HCT116 (cell line): ENCODE measurements around the gene GGA1. TPM values are rescaled to one million over a fixed set of nuclear protein-coding genes. Genes with fewer than 3 reads are reported as not detected.

Source experiments
- ATAC-seq: fragments of 200-7000 bp; cut with Tn5 transposase; 2 replicates; pipeline ENCODE4 v1.9.1; 2020; ENCODE audit warnings: mild to moderate bottlenecking, moderate library complexity
- BruUV-seq: library from RNA; stranded (reverse); fragments of 400-500 nt; replicated peaks from 2 replicates; lab custom pipeline; 2021; lab: Mats Ljungman, UMichigan
- CTCF ChIA-PET: fragments of 300-600 bp; sonication (Branson Sonifier 250); formaldehyde crosslinking; loops from one replicate; lab custom pipeline; 2021; ENCODE audit warnings: antibody characterized with exemption; lab: Charles Lee
- POLR2A ChIA-PET: fragments of 300-600, 350-600 bp; sonication (Branson Sonifier 250); formaldehyde crosslinking; loops from one replicate; lab custom pipeline; 2021; ENCODE audit warnings: antibody characterized with exemption; lab: Charles Lee
- RAD21 ChIA-PET, 2 experiments: fragments of 300-600 bp; sonication (Branson Sonifier 250); formaldehyde crosslinking; loops; one replicate each; lab custom pipeline; 2023; ENCODE audit warnings: low total read pairs in 2 of 2; ENCODE audit not compliant: uncharacterized antibody in 2 of 2, unreplicated experiment in 2 of 2, low non-redundant PET in 1 of 2; lab: Charles Lee
- DNase-seq: peaks from one replicate; pipeline ENCODE4 v3.0.0-alpha.2; 2010; ENCODE audit warnings: low read depth, low spot score
- H2AFZ ChIP-seq: fragments of 200-600 bp; shearing (Covaris generic), sonication (generic); 2 replicates; pipeline ENCODE4 v1.6.1; 2017; ENCODE audit warnings: low read depth, mixed run types, mixed read lengths, antibody characterized with exemption, low read length; ENCODE audit not compliant: poor library complexity, severe bottlenecking
- H3K27ac ChIP-seq: 2 replicates; pipeline ENCODE4 v1.5.1; 2012; ENCODE audit warnings: low read depth, low read length
- H3K27me3 ChIP-seq: fragments of 200-600 bp; sonication (generic); 2 replicates; pipeline ENCODE4 v1.6.1; 2016; ENCODE audit warnings: mixed run types, low read length, mixed read lengths; ENCODE audit not compliant: insufficient read depth
- H3K36me3 ChIP-seq, 2 experiments: fragments of 200-500 bp in 1 of 2; fragments of 200-600 bp in 1 of 2; sonication (Bioruptor generic) in 1 of 2; sonication (generic) in 1 of 2; 2 replicates each; pipeline versions ENCODE4 v1.5.1 to v1.6.1; 2014 to 2016; ENCODE audit warnings: low read length in 2 of 2, inconsistent platforms in 1 of 2, mixed read lengths in 1 of 2, mixed run types in 1 of 2; ENCODE audit not compliant: insufficient read depth in 2 of 2, control insufficient read depth in 1 of 2
- H3K4me1 ChIP-seq, 2 experiments: fragments of 200-600 bp in 1 of 2; sonication (generic) in 1 of 2; 2 replicates each; pipeline versions ENCODE4 v1.5.1 to v1.6.1; 2012 to 2017; ENCODE audit warnings: low read length in 2 of 2, inconsistent platforms in 1 of 2, mild to moderate bottlenecking in 1 of 2, mixed read lengths in 1 of 2, mixed run types in 1 of 2, moderate library complexity in 1 of 2; ENCODE audit not compliant: insufficient read depth in 2 of 2, control insufficient read depth in 1 of 2
- H3K4me2 ChIP-seq: fragments of 200-600 bp; sonication (generic); 2 replicates; pipeline ENCODE4 v1.6.1; 2017; ENCODE audit warnings: mixed run types, low read length, mixed read lengths
- H3K4me3 ChIP-seq, 2 experiments: fragments of 200-600 bp in 1 of 2; sonication (generic) in 1 of 2; replicated peaks in 1 of 2; 2 replicates each; pipeline ENCODE4 v1.5.1; 2011 to 2016; ENCODE audit warnings: low read length in 2 of 2, control low read depth in 1 of 2, low read depth in 1 of 2, mild to moderate bottlenecking in 1 of 2, mixed read lengths in 1 of 2, mixed run types in 1 of 2
- H3K79me2 ChIP-seq: fragments of 200-600 bp; sonication (generic); 2 replicates; pipeline ENCODE4 v1.6.1; 2017; ENCODE audit warnings: mild to moderate bottlenecking, mixed run types, low read length, moderate library complexity, mixed read lengths; ENCODE audit not compliant: insufficient read depth
- H3K9ac ChIP-seq: fragments of 200-600 bp; sonication (generic); 2 replicates; pipeline ENCODE4 v1.6.1; 2016; ENCODE audit warnings: low read length, mixed read lengths
- H3K9me2 ChIP-seq: fragments of 200-600 bp; sonication (generic), shearing (Covaris generic); 2 replicates; pipeline ENCODE4 v1.6.1; 2017; ENCODE audit warnings: mixed run types, mild to moderate bottlenecking, moderate library complexity; ENCODE audit not compliant: insufficient read depth
- H3K9me3 ChIP-seq, 2 experiments: fragments of 200-500 bp in 1 of 2; fragments of 200-600 bp in 1 of 2; sonication (Bioruptor generic) in 1 of 2; sonication (generic) in 1 of 2; 2 replicates each; pipeline ENCODE4 v1.6.1; 2014 to 2017; ENCODE audit warnings: low read length in 2 of 2, mixed read lengths in 2 of 2, inconsistent platforms in 1 of 2, low read depth in 1 of 2, mild to moderate bottlenecking in 1 of 2, mixed run types in 1 of 2, moderate library complexity in 1 of 2; ENCODE audit not compliant: control insufficient read depth in 1 of 2, insufficient read depth in 1 of 2
- H4K20me1 ChIP-seq: fragments of 200-600 bp; sonication (generic), shearing (Covaris generic); 2 replicates; pipeline ENCODE4 v1.6.1; 2017; ENCODE audit warnings: mixed run types, mild to moderate bottlenecking, moderate library complexity; ENCODE audit not compliant: insufficient read depth
- EGR1 ChIP-seq: IDR thresholded peaks from 2 replicates; pipeline ENCODE4 v1.6.1; 2012; ENCODE audit warnings: low read depth
- EZH2phosphoT487 ChIP-seq: fragments of 200-600 bp; IDR thresholded peaks from 2 replicates; pipeline ENCODE4 v1.6.1; 2018; ENCODE audit warnings: antibody characterized with exemption, borderline replicate concordance
- FOSL1 ChIP-seq: IDR thresholded peaks from 2 replicates; pipeline ENCODE4 v1.6.1; 2012; ENCODE audit warnings: low read depth
- JUND ChIP-seq: IDR thresholded peaks from 2 replicates; pipeline ENCODE4 v1.6.1; 2012
- RAD21 ChIP-seq: IDR thresholded peaks from 2 replicates; pipeline ENCODE4 v1.6.1; 2012; ENCODE audit warnings: low read depth, mild to moderate bottlenecking
- SIN3A ChIP-seq: IDR thresholded peaks from 2 replicates; pipeline ENCODE4 v1.6.1; 2012; ENCODE audit warnings: low read depth
- SP1 ChIP-seq: IDR thresholded peaks from 2 replicates; pipeline ENCODE4 v1.6.1; 2012; ENCODE audit warnings: low read depth
- ZNF274 ChIP-seq: fragments of 200-500 bp; sonication (Bioruptor generic); IDR thresholded peaks from 2 replicates; pipeline ENCODE4 v1.6.1; 2014; ENCODE audit warnings: mild to moderate bottlenecking, low read depth, low read length, inconsistent platforms
- intact Hi-C: fragments of 100-400 bp; cut with micrococcal nuclease; formaldehyde crosslinking; loops from 2 replicates; pipeline ENCODE4 v1.10.0; 2022
- total RNA-seq: library from RNA; stranded (reverse); gene quantifications from one replicate; pipeline ENCODE4 v1.2.1, GENCODE V29; 2021; ENCODE audit not compliant: unreplicated experiment
- TF ChIP-seq, protein P1 (sequence below): IDR thresholded peaks from 2 replicates; pipeline ENCODE4 v1.6.1; 2011; ENCODE audit warnings: mild to moderate bottlenecking, low read length, moderate library complexity; ENCODE audit not compliant: insufficient replicate concordance; ENCODE audit errors: extremely low read depth

The GGA1 gene
- total RNA-seq, 1 experiment from 2014 or later = 89.8 TPM

DNA sequence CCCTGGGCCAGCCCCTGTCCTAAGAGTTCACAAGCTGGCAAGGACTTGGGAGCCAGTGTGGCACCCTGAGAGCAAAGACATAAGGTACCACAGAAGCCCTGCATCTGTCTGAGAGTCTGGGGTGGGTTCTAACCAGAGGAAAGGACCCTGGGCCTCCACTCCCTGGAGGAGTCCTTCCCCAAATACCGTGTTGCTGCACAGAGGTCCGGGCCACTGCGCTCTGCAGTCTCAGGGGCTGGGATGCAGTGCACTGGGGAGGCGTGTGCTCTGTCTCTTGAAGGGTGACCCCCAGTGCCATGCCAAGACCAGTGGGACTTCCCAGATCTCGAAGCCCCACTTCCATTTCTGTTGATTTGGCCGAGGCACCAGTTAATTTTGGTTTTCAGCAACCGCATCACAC lies 26.5 kb downstream of the GGA1 start:
- Histone ChIP-seq H4K20me1 (no peaks in the 10 kb centered on the region), H3K4me1 (peaks cover 23 to 46% of the 10 kb centered on the region in 2 experiments; a peak in 3 of 4 replicates), H3K9me3 (no peaks in the 10 kb centered on the region), H3K27ac (no peak overlapping the region), H2AFZ (no peak overlapping the region), H3K9me2 (no peaks in the 10 kb centered on the region), H3K27me3 (no peaks in the 10 kb centered on the region), H3K4me3 (no peak overlapping the region), H3K9ac (no peak overlapping the region), H3K4me2 (no peak overlapping the region), H3K79me2 (peaks cover 6% of the 10 kb centered on the region; the same call in 1 of the 2 replicates), H3K36me3 (no peaks in the 10 kb centered on the region; a peak in 1 of 4 replicates)
- intact Hi-C loops = loop anchor here (5.0 kb wide), 1 partner anchor 157 kb away; no protein-coding TSS in a partner anchor
- POLR2A ChIA-PET = no interaction called here
- no peak for ATAC-seq
- no TSS peak for BruUV-seq
- TF ChIP-seq SIN3A (no peak), RAD21 (no peak), SP1 (no peak), EZH2phosphoT487 (no peak), FOSL1 (no peak), JUND (no peak), EGR1 (no peak), ZNF274 (no peak)
- TF ChIP-seq, protein P1, sequence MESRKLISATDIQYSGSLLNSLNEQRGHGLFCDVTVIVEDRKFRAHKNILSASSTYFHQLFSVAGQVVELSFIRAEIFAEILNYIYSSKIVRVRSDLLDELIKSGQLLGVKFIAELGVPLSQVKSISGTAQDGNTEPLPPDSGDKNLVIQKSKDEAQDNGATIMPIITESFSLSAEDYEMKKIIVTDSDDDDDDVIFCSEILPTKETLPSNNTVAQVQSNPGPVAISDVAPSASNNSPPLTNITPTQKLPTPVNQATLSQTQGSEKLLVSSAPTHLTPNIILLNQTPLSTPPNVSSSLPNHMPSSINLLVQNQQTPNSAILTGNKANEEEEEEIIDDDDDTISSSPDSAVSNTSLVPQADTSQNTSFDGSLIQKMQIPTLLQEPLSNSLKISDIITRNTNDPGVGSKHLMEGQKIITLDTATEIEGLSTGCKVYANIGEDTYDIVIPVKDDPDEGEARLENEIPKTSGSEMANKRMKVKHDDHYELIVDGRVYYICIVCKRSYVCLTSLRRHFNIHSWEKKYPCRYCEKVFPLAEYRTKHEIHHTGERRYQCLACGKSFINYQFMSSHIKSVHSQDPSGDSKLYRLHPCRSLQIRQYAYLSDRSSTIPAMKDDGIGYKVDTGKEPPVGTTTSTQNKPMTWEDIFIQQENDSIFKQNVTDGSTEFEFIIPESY = no peak
- CTCF ChIA-PET = interaction anchor here (5.6 kb wide), 1 partner anchor 8 kb away, joined by 30 read pairs; no protein-coding TSS in a partner anchor
- RAD21 ChIA-PET = no interaction called here
- no peak for DNase-seq
